NCI-H2029 treated with DMSO at 0.1 percent for 48 hours (cell line): ENCODE measurements around the gene ATP7B.
"Not testable (repeated sequence)": the region's sequence is repeated elsewhere in the genome, so short reads cannot be mapped to it uniquely, and the experiment has no call there.

ENCODE experiments used
- DNase-seq: peaks from one replicate; lab custom pipeline; 2025; lab: John Stamatoyannopoulos, UW

ATP7B gene

GRCh38 chr13:52006523-52007245 is 4.6 kb downstream of the ATP7B start:
- no peak for DNase-seq

GRCh38 chr13:52005841-52006522 is 5.3 kb downstream of the ATP7B start:
- DNase-seq: no peak

DNA sequence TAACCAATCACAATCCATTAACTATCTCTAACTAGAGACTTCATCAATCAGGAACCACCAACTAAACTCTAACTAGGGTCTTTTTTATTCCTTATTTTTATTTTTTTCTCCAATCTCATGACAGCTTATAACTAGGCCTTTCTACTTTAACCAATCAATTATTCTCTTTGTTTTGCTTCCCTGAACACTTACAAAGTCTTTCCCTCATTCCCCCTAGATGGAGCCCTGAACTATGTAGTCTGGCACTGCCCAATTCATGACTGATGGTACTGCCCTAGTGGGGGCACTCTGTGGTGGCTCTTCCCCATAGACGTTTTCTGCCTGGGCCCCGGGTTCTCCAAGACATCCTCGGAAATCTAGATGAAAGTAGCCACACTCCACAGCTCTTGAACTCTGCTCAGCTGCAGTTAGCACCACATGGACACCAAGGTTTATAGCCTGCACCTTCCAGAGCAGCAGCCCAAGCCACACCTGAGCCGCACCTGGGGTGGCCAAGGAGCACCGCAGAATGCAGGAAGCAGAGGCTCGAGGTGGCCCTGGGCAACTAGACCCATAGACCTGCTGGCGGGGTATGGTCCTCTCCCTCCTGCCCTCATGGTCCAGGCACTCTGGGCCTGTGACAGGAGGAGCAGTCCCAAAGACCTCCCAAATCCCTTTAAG is 6.6 kb downstream of the ATP7B start:
- no peak for DNase-seq

DNA sequence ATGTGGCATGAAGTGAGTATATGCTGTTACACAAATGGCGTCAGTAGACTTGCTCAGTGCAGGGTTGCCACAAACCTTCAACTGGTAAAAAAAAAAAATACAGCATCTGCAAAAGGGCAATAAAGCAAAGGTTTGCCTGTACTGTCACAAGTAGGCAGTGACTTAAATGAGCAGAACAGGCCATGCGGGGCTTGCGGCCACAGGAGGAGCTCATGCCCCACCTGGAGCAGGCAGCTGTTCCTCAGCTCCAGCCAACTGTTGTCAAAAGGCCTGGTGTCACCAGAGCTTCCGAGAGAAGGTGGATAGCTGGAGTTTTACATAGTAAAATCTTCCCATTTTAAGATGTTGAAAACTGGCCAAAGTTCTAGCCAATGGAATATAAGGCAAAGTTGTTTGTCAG is 7.7 kb downstream of the ATP7B start:
- no peak for DNase-seq

GRCh38 chr13:52002361-52002760 is 8.9 kb downstream of the ATP7B start:
- no peak for DNase-seq

GRCh38 chr13:52001120-52001731 is 10.0 kb downstream of the ATP7B start:
- DNase-seq: peak; percentile 20

DNA sequence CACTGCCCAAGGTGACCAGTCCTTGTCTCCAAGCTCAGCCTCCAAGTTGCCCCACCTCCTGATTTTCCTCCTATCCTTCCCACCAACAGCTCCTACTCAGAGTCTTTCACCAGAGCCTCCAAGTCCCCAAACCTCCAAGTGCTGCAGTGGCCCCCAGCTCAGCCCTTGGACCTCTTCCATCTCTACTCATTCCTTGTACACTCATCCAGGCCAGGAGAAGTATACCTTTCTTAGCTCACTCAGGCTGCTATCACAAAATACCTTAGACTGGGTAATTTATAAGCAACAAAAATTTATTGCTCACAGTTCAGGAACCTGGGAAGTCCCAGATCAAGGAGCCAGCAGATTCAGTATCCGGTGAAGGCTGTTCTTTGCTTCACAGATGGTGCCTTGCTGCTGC is 11.3 kb downstream of the ATP7B start:
- no peak for DNase-seq

- no peak for DNase-seq
These were observed 11.7 kb downstream of the ATP7B start for GRCh38 chr13:51999510-51999911.

DNA sequence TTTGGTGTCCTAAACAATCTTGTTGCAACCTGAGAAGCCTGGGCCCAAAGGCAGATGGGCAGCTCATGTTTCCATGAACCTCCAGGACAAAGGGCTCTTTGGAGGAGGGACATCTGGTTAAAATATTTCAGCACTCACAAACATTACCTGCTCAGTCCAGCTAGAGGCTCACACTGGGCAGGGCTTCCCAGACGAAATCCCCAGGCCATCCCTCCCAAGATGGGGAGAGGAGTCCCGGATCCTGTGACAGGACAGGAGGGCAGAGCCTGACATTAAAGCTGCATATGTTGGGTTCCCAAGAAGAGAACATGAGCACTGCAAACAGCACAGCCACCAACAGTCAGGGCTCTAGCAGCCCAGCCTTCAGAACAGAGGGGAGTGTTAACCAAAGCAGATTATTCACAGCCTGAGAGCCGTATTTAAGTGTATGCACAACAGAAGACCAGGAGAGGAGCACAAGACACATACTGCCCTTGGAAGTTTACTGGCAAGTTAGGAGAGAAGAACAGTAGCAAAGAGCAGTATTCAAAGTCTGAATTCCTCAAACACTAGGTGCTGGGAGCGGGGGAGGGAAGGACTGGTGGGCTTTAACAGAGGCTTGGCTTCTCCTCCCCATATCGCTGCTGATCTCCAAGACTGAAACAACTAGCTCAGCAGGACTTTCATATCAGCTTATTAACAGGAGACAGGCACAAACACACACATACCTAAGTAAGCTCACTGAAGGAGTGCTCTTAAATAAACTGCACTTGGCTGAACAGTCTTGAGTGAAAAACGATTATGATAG is 12.3 kb downstream of the ATP7B start:
- no peak for DNase-seq

GRCh38 chr13:51997641-51998330 is 13.5 kb downstream of the ATP7B start:
- no peak for DNase-seq

DNA sequence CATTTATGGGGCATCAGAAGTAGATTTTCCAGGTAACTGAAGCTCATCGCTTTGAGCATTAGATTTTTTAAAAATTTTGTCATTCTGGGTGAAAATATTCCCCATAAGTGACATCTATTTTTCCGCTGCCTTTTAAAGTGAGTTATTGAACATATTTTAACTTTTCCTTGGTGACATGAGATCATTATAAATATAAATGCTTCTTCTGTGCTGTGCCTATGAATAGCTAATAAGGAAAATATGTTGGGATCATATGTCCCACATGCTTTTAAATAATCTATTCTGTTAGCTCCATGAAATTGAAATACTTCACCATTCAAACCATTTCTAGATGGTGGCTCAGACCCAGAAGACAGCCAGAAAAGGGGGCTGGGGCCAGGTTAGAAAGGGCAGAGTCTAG is 14.1 kb downstream of the ATP7B start:
- DNase-seq: no peak

GRCh38 chr13:51996641-51997040 is 14.6 kb downstream of the ATP7B start:
- DNase-seq: no peak

DNA sequence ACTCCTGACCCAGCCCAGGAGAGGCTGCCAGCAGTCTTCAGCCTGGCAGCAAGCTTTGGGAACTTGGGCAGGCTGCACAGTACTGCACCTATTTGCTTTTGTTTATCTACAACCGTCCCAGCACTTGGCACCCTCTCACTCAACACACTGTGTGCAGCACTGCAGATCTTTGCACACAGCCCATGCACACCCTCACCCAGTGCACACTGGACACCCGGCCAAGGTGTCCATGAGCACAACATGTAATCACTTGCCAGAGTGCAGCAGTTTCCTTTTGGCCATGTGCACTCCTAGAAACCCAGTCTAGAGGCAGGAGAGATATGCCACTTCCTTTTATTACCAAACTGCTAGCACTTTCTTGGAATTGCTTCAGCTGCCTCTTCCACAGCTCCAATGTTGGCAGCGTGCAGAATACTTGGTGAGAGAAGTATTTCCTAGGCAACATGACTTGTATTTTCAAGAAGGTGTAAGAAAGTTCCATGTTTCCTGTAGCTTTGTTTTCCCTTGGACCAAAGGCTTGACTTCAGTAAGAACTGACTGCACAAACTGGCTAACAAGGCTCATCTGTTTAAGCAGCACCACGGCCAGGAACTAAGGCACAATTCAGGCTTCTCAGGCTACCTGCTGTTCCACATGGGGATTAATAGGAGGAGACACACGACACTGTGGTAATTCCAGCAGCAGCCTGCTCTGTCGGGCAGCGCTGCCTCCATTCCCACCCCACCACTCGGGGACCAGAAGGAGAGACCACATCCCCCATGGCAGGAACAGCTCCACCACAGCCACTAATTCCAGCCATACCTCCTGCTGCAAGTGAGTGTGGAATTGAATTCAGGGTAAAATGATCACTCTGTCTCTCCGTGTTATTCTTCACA is 15.3 kb downstream of the ATP7B start:
- no peak for DNase-seq

DNA sequence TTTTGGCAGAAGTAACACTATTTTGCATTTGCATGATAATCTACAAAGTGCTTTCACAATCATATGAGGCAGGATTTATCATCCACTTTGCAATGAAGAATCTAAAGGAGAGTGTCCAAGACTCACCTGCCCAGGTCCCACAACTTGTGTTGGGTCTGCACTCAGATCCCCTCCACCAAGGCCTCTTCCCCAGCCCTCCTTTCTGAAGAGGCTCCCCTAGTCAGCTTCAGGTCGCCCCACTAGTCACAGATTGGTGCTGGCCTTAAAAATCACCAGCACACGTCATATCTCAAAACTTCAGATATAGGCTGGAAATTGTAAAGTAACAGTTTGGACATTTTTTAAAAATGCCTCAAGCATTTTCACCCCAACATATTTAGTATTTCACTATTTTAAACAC is 17.5 kb downstream of the ATP7B start:
- DNase-seq: no peak

DNA sequence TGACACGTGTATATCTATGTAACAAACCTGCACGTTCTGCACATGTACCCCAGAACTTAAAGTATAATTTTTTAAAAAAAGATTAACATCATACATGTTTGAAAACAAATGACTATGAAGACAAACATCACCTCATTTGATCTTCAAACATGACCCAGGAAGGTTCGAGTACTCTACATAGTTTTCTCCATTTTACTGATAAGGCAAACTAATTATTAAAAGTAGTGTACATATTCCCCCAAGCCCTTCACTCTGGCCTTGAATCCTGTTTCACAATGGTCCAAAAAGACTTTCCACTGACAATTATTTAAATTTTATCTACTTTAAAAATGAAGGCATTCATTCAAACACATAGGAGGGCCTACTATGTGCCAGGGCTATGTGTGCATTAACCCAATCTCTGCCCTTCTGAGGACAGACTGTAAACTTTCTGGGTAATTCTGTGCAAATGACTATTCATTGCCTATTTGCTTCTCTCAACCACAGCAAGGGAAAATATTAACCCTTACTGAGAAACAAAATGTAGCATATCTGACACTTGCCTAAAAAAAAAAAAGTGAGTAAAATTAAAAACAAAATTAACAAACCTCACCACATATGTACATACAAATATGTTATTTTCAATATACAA is 22.1 kb downstream of the ATP7B start:
- DNase-seq: no peak

DNA sequence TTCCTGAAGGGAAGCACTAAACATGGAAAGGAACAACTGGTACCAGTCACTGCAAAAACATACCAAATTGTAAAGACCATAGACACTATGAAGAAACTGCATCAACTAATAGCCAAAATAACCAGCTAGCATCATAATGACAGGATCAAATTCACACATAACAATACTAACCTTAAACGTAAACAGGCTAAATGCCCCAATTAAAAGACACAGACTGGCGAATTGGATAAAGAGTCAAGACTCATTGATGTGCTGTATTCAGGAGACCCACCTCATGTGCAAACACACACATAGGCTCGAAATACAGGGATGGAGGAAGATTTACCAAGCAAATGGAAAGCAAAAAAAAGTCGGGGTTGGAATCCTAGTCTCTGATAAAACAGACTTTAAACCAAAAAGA is 26.3 kb downstream of the ATP7B start:
- not testable (repeated sequence) for DNase-seq

DNA sequence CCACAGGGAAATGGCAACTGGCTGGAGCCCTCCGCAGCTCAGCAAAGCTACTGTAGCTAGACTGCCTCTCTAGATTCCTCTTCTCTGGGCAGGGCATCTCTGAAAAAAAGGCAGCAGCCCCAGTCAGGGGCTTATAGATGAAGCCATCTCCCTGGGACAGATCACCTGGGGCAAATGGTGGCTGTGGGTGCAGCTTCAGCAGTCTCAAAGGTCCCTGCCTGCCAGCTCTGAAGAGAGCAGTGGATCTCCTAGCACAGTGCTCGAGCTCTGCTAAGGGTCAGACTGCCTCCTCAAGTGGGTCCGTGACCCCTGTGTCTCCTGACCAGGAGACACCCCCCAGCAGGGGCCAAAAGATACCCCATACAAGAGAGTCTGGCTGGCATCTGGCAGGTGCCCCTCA is 28.0 kb downstream of the ATP7B start:
- not testable (repeated sequence) for DNase-seq

DNA sequence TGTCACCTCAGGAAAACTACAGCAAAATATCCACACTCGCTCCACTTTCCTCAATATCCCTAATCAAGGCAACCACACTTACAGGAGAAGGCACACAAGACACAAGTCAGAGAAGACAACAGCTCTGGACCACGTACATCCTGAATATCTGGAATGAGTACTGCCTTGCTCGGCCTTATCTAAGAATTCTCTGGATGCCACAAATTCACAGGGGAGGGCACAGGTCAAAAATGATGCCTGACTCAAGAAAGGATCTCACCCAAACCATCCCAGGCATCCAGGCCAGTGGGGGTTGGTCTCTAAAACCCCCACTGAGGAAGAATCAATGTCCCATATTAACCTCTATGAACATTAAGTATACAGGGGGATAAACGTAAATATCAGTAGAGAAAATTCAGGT is 29.9 kb downstream of the ATP7B start:
- no peak for DNase-seq

DNA sequence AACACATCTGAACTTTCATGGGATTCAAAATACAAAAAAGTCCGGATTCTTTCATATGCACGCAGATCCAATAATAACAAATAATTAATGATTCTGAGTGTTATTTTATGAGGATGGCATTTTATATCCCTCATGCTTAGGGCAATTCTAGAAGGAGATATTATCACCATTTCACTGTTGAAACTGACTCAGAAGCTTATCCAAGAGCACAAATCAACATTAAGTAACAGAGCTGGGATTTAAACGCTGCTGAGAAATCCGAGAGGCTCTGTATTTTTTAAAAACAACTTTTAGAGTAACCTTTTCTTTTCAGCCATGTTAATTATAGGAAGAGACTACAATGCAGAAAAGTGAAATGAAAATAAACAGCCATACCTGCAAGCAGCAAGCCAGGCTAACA is 30.3 kb downstream of the ATP7B start:
- DNase-seq: no peak
